Breast epithelium (tissue), 3 donors: ENCODE results near the gene OXCT2.
"Not testable (repeated sequence)": the region's sequence is repeated elsewhere in the genome, so short reads cannot be mapped to it uniquely, and the experiment has no call there.

Experiments used
- POLR2A ChIP-seq: fragments of 450-650 bp; IDR thresholded peaks from one replicate; pipeline ENCODE4 v1.6.1; 2016; ENCODE audit warnings: antibody characterized with exemption, mild to moderate bottlenecking, moderate library complexity
- TF ChIP-seq, protein P1 (sequence below), 3 donors: fragments of 450-650 bp; IDR thresholded peaks; one replicate each; pipeline ENCODE4 v1.5.1; 2016 to 2017; ENCODE audit warnings: antibody characterized with exemption in 3 of 3, mild to moderate bottlenecking in 3 of 3, moderate library complexity in 3 of 3

DNA sequence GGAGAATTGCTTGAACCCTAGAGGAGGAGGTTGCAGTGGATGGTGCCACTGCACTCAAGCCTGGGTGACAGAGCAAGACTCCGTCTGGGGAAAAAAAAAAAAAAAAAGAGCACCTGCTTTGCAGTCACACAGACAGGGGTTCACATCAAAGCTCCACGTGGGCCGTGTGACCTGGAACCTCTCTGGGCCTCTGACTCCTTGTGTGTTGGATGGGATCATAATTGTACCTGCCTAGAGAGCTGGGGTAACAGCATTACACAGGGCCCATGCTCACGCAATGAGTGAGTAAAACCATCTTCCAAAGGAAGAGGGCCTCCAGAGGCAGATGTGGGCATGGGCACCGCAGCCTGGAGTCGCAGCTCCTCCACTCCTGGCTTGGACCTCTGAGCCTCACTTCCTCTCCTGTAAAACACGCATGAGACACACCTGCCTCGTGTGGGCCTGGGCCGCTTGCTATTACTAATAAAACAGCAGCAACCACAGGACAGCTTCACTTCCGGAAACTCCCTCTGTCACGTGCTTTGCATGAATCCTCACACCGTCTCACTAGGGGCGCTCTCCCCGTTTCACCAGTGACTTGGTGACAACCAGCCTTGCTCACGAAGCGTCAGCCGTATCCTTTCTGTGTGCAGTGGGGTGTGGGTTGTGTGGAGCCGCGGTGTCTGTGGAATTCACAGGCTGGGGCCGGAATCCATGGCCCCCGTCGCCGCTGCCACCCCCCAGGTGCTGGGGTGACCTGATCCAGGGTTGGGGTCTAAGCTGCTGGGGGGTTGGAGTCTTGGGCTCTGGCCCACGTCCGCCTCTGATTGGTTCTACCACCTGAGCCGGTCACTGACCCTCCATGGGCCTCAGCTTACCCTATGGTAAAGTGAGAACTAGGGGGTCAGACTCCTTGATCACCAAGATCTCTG, 28.0 kb upstream of the OXCT2 start:
- TF ChIP-seq POLR2A = not testable (repeated sequence)
- TF ChIP-seq, protein P1, sequence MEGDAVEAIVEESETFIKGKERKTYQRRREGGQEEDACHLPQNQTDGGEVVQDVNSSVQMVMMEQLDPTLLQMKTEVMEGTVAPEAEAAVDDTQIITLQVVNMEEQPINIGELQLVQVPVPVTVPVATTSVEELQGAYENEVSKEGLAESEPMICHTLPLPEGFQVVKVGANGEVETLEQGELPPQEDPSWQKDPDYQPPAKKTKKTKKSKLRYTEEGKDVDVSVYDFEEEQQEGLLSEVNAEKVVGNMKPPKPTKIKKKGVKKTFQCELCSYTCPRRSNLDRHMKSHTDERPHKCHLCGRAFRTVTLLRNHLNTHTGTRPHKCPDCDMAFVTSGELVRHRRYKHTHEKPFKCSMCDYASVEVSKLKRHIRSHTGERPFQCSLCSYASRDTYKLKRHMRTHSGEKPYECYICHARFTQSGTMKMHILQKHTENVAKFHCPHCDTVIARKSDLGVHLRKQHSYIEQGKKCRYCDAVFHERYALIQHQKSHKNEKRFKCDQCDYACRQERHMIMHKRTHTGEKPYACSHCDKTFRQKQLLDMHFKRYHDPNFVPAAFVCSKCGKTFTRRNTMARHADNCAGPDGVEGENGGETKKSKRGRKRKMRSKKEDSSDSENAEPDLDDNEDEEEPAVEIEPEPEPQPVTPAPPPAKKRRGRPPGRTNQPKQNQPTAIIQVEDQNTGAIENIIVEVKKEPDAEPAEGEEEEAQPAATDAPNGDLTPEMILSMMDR (IDR thresholded peaks at IDR 0.05) = not testable (repeated sequence)
